ENCODE results near the gene PDE2A. TPM values are rescaled to one million over a fixed set of nuclear protein-coding genes. Genes with fewer than 3 reads are reported as not detected.

The PDE2A gene
- total and polyA plus RNA-seq, 10 of the 15 experiments (the other 5 are each of a cell fraction or from before 2014, with no cell fraction given): 0.06 to 0.15 (median 0.11) TPM; not detected in 6

- FAIRE-seq (no peak), ATAC-seq (no peak), DNase-seq (ENCODE audit: low read depth, low spot score) (no peak)
- Histone ChIP-seq H4K20me1 (ENCODE audit: control insufficient read depth, insufficient read depth) (no peaks in the 10 kb centered on the region), H3K79me2 (ENCODE audit: control insufficient read depth, insufficient read depth, low read length) (no peaks in the 10 kb centered on the region), H3K9me3 (replicated peaks; ENCODE audit: control insufficient read depth, insufficient read depth, low read length) (no peaks in the 10 kb centered on the region), H3K4me2 (ENCODE audit: control insufficient read depth, insufficient read depth) (no peak overlapping the region), H3K36me3 (ENCODE audit: control insufficient read depth in 2 of 2, insufficient read depth in 2 of 2, low read length in 1 of 2) (no peaks in the 10 kb centered on the region), H3K9ac (ENCODE audit: control insufficient read depth, insufficient read depth, low read length) (no peak overlapping the region), H3K4me1 (ENCODE audit: control insufficient read depth, insufficient read depth, low read length) (no peaks in the 10 kb centered on the region), H3K27me3 (replicated peaks in 1 of 2; ENCODE audit: control insufficient read depth in 2 of 2, insufficient read depth in 2 of 2, low read length in 1 of 2) (no peaks in the 10 kb centered on the region; a peak in 2 of 4 replicates), H3K27ac (ENCODE audit: control insufficient read depth, insufficient read depth) (no peak overlapping the region), H2AFZ (ENCODE audit: control insufficient read depth, low read depth, low read length) (no peak overlapping the region), H3K4me3 (no peak overlapping the region)
- in situ Hi-C loops (cut with MboI): no loop called here
- ChIA-PET CTCF (interaction anchor here (0.9 kb wide), 1 partner anchor 18 kb away, joined by 3 read pairs; no protein-coding TSS in a partner anchor), SMC1A (ENCODE audit: uncharacterized antibody, unreplicated experiment) (no interaction called here), RAD21 (ENCODE audit: unreplicated experiment) (no interaction called here), POLR2A (no interaction called here)
- whole genome bisulfite sequencing (ENCODE audit: insufficient coverage, insufficient replicate concordance, low lambda C conversion rate, missing lambda C conversion rate): 0% methylated on average over 1 of the region's 1 CpG
- TF ChIP-seq SPI1 (IDR thresholded peaks at IDR 0.05; ENCODE audit: borderline replicate concordance, insufficient read depth, low read depth, low read length): 0 out of 2 replicates have a peak, but pooled peaks have one; percentile 18
- no peak for TF ChIP-seq CEBPZ (IDR thresholded peaks at IDR 0.05; ENCODE audit: low read depth, low read length)
- intact Hi-C loops (cut with micrococcal nuclease; ENCODE audit: unreplicated experiment): no loop called here
- BruUV-seq (replicated peaks): no TSS peak
These were observed 70.0 kb downstream of the PDE2A start for GRCh38 chr11:72604256-72604655.

DNA sequence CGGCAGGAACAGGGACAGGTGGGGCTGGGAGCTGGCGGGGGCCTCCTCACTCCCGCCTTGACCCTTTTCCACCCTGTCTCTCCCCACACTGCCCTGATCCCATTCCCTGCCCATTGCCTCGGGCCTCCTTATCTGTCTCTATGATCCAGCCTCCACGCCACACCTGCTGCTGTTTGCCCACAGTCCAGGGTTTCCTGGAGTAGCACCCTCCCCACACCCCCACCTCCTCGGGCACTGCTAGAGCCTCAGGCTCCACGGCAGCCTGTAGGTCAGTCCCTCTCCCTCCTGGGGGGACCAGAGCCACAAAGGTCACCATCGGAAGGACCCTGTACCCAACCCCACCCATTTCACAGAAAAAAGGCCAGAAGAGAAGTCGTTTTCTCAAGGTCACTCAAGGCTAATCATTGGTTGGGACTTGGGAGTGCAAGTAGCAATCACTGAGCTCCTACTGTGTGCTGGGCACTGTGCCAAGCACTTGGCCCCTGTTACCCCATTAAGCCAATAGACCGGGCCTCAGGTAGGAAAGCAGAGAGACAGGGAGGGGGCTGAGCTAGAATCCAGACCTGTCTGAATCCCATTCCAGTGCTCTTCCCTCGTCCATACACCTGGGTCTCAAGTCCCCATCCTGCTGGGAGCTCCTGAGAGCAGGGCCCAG is 71.8 kb downstream of the PDE2A start:
- Histone ChIP-seq H4K20me1 (ENCODE audit: control insufficient read depth, insufficient read depth) (no peaks in the 10 kb centered on the region), H3K36me3 (ENCODE audit: control insufficient read depth in 2 of 2, insufficient read depth in 2 of 2, low read length in 1 of 2) (no peaks in the 10 kb centered on the region), H3K9ac (ENCODE audit: control insufficient read depth, insufficient read depth, low read length) (no peak overlapping the region), H3K79me2 (ENCODE audit: control insufficient read depth, insufficient read depth, low read length) (no peaks in the 10 kb centered on the region), H3K27me3 (replicated peaks in 1 of 2; ENCODE audit: control insufficient read depth in 2 of 2, insufficient read depth in 2 of 2, low read length in 1 of 2) (no peaks in the 10 kb centered on the region; a peak in 2 of 4 replicates), H3K9me3 (replicated peaks; ENCODE audit: control insufficient read depth, insufficient read depth, low read length) (no peaks in the 10 kb centered on the region), H3K4me1 (ENCODE audit: control insufficient read depth, insufficient read depth, low read length) (no peaks in the 10 kb centered on the region), H3K4me3 (no peak overlapping the region), H3K4me2 (ENCODE audit: control insufficient read depth, insufficient read depth) (no peak overlapping the region), H3K27ac (ENCODE audit: control insufficient read depth, insufficient read depth) (no peak overlapping the region), H2AFZ (ENCODE audit: control insufficient read depth, low read depth, low read length) (no peak overlapping the region)
- ChIA-PET RAD21 (ENCODE audit: unreplicated experiment) (no interaction called here), CTCF (interaction anchor here (1.3 kb wide), 1 partner anchor 13 kb away, joined by 3 read pairs; no protein-coding TSS in a partner anchor), POLR2A (no interaction called here), SMC1A (ENCODE audit: uncharacterized antibody, unreplicated experiment) (no interaction called here)
- ATAC-seq (no peak), FAIRE-seq (no peak), DNase-seq (ENCODE audit: low read depth, low spot score) (no peak)
- WGBS (ENCODE audit: insufficient coverage, insufficient replicate concordance, low lambda C conversion rate, missing lambda C conversion rate): 18% methylated on average over 10 of the region's 11 CpGs
- TF ChIP-seq SUPT20H (IDR thresholded peaks at IDR 0.05; ENCODE audit: borderline replicate concordance, control insufficient read depth, low read depth, low read length): no peak
- no peak for TF ChIP-seq DPF2 (IDR thresholded peaks at IDR 0.05)
- TF ChIP-seq YY1 (IDR thresholded peaks at IDR 0.05; ENCODE audit: low read depth, low read length): no peak
- TF ChIP-seq MTA2 (IDR thresholded peaks at IDR 0.05; ENCODE audit: low read depth): no peak
- TF ChIP-seq, protein P1, sequence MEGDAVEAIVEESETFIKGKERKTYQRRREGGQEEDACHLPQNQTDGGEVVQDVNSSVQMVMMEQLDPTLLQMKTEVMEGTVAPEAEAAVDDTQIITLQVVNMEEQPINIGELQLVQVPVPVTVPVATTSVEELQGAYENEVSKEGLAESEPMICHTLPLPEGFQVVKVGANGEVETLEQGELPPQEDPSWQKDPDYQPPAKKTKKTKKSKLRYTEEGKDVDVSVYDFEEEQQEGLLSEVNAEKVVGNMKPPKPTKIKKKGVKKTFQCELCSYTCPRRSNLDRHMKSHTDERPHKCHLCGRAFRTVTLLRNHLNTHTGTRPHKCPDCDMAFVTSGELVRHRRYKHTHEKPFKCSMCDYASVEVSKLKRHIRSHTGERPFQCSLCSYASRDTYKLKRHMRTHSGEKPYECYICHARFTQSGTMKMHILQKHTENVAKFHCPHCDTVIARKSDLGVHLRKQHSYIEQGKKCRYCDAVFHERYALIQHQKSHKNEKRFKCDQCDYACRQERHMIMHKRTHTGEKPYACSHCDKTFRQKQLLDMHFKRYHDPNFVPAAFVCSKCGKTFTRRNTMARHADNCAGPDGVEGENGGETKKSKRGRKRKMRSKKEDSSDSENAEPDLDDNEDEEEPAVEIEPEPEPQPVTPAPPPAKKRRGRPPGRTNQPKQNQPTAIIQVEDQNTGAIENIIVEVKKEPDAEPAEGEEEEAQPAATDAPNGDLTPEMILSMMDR (IDR thresholded peaks at IDR 0.05 in 2 of 3, conservative IDR thresholded peaks at IDR 0.05 in 1 of 3; ENCODE audit: control insufficient read depth in 2 of 3, extremely low read depth in 1 of 3, insufficient read depth in 1 of 3, low read depth in 3 of 3, low read length in 3 of 3): no peak
- TF ChIP-seq ETV6 (conservative IDR thresholded peaks at IDR 0.05 in 1 of 2, IDR thresholded peaks at IDR 0.05 in 1 of 2; ENCODE audit: borderline replicate concordance in 1 of 2, low read depth in 1 of 2): no peak
- no peak for TF ChIP-seq SMC3 (IDR thresholded peaks at IDR 0.05; ENCODE audit: borderline replicate concordance, low read length)
- no peak for TF ChIP-seq TARDBP (IDR thresholded peaks at IDR 0.05; ENCODE audit: borderline replicate concordance)
- TF ChIP-seq BRCA1 (IDR thresholded peaks at IDR 0.05; ENCODE audit: low read depth, low read length): no peak
- no peak for TF ChIP-seq CBFB (IDR thresholded peaks at IDR 0.05; ENCODE audit: low read depth)
- intact Hi-C loops (cut with micrococcal nuclease; ENCODE audit: unreplicated experiment) (no loop called here), in situ Hi-C loops (cut with MboI) (no loop called here)
- no TSS peak for BruUV-seq (replicated peaks)
